NCI-H146 treated with DMSO at 0.1 percent for 48 hours (cell line): Measurements from ENCODE around the gene TMEM87B.
"Not testable (repeated sequence)": the region's sequence is repeated elsewhere in the genome, so short reads cannot be mapped to it uniquely, and the experiment has no call there.

Experiments
- DNase-seq: peaks from one replicate; lab custom pipeline; 2025; ENCODE audit not compliant: unreplicated experiment; lab: John Stamatoyannopoulos, UW

TMEM87B gene

DNA sequence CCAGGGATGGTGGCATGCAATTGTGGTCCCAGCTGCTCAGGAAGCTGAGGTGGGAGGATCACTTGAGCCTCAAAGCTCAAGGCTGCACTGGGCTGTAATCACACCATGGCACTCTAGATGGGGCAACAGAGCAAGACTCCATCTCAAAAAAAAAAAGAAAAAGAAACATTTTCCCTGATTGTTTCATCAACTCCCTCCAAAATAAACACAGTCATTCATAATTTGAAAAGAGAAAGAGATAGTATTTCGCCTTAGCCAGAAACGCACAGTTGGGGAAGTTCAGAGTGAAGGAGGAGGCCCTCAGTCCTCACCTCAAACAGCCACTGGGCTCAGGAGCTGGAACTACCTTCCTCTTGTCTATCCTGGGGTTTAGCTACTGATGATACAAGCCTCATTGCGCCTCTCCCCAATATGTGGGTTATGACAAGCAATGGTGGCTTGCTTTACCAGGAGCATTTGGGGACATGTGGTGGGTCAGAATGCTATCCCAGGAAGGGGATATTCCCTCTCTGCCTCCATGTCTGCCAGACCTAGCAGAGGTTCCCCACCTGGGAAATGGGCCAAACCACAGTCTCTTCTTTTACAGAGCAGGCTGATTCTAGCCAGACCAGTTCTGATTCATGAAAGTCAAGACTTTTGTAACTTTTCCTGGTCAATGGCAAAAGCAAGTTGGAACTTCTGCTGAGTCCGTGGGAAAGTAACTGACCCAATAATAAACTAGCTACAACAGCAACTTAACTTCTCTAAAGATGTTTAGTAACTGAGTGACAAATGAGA is 22.2 kb upstream of the TMEM87B start:
- no peak for DNase-seq

DNA sequence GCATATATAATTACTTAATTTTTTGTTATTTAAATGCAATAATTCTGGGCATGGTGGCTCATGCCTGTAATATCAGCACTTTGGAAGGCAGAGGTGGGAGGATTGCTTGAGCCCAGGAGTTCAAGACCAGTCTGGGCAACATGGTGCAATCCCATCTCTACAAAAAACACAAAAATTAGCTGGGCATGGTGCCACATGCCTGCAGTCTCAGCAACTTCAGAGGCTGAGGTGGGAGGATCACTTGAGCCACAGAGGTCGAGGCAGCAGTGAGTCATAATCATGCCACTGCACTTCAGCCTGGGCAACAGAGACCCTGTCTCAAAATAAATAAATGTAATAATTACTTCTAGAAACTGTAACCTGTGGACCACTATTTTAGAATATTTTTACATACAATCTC is 21.5 kb upstream of the TMEM87B start:
- DNase-seq = no peak

DNA sequence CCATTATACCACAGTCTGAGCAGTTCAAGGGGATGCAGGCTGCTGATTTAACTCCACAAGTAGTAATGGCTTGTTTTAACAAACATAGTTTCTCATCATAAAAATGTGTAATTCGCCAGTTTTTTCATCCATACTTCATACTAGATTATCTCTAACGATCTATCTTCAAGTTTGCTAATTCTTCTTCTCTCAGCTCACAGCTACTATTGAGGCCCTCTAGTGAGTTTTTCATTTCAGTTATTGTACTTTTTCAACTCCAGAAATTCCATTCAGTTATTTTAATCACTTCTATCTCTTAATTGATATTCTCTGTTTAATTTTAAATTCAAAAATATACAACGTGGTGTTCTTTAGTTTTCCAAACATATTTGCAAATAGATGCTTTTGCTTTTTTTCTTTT is 20.1 kb upstream of the TMEM87B start:
- no peak for DNase-seq

- no peak for DNase-seq
Measured at GRCh38 chr2:112035786-112036185, 19.3 kb upstream of the TMEM87B start.

DNA sequence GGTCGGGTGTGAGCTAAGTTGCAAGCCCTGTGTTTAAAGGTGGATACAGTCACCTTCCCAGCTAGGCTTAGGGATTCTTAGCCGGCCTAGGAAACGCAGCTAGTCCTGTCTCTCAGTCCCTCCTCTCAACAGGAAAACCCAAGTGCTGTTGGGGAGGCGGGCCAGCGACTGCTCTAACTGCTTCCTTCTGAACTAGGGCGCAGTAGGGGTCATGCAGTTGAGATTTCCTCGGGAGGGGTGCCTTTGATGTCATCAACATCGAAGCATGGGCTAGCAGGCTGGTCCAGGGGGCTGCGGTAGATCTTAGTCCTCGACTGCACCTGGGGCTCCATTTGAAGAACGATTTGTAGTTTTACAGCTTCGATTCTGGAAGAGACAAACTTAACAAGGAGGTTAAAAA is 15.5 kb upstream of the TMEM87B start:
- DNase-seq = not testable (repeated sequence)

GRCh38 chr2:112040066-112040465 is 15.0 kb upstream of the TMEM87B start:
- DNase-seq = not testable (repeated sequence)

- DNase-seq = not testable (repeated sequence)
Measured at GRCh38 chr2:112041460-112041859, 13.6 kb upstream of the TMEM87B start.

DNA sequence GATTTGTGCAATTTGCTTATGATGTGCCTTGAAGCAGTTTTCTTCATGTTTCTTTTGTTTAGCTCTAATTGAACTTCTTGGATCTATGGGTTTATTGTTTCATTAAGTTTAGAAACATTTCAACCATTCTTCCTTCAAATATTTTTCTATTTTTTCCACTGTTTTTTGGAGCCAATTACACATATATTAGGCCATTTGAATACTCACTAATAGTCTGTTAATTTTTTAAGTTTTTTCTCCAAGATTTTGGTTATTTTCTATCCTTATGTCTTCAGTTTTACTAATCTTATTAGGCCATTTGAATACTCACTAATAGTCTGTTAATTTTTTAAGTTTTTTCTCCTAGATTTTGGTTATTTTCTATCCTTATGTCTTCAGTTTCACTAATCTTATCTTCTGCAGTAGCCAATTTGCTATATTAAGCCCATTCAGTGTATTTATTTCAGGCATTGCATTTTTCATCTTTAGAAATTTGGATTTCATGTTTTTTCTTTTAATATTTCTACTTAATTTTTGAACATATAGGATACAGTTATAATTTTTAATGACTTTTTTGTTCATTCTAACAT is 9.5 kb upstream of the TMEM87B start:
- DNase-seq = no peak

GRCh38 chr2:112046231-112046630 is 8.8 kb upstream of the TMEM87B start:
- DNase-seq = no peak

DNA sequence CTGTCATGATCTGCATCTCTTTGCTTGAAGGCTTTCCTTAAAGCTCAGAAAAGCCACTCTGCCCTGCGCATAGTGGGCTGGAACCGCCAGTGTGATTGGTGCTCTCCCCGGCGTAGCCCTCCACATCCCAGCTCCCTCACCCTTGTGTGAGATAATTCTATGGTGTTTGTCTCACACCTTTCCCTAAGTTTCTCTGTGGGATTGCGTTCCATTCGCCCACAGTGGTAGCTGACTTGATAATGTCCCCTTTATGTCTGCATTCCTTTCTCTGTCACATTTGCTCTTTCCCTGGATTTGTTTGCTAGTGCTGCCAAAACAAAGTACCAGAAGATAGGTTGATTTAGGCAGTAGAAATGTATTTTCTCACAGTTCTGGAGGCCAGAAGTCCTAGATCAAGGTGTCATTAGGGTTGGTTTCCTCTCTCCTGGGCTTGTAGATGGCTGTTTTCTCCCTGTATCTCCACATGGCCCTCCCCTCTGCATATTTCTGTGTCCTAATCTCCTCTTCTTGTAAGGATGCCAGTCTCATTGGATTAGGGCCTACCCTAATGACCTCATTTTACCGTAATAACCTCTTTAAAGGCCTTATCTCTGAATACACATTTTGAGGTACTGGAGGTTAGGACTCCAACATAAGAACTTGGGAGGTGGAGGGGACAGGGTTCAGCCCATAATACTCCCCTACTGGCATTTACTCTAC is 7.4 kb upstream of the TMEM87B start:
- DNase-seq = no peak

DNA sequence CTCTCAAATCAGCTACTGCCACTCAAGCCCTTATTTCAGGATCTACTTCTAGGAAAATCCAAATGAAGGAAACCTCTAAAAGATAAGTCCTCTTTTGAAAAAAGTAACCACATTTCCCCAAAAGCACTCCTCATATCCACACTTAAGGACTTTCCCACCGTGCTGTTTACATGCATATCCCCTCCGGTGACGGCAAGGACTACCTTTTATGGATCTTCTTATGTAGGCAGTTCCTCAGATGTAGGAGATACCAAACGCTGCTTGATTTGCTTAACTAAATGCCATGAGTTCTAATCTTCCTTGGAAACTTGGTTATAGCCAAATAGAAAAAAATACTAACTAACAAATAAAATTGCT is 6.9 kb upstream of the TMEM87B start:
- no peak for DNase-seq

DNA sequence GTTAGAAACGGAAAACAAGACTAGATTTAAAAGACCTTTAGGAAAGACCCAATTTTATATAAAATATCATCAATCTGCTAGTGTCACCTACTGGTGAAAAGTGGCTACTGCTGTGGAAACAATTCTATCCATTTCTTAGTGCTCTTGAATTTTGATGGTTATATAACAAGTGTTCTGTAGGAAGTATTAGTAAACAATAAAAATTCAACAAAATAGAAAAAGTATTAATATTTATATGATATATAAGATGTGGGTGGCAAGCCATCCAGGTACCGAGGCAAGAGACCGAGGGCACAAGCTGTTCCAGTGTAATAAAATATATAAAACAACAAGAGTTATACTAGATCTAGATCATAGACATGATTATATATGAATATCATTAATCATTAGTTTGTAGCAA is 6.2 kb upstream of the TMEM87B start:
- DNase-seq = peak; percentile 45

DNA sequence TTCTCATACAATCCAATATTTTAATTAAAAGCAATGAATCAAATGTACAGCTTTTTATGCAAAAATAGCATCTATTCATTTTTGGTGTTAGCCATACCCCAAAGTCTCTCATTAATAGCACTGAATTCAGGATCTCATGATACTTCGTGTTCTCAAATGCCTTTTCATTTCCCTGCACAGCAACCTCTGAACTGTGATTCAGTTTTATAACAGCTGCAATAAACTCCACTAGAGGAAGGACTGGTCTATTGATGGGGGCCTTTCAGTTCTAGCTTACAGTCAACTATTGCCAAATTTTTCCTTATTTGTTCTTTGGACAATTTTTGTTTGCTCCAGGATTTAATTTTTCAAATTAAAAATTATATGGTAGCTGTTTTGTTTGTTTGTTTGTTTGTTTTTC is 4.8 kb upstream of the TMEM87B start:
- DNase-seq = no peak

GRCh38 chr2:112053917-112054846 is 887 bp upstream of the TMEM87B start:
- peak; percentile 94 for DNase-seq

- DNase-seq = peak; percentile 37
Measured at GRCh38 chr2:112055730-112056625, 909 bp downstream of the TMEM87B start.

DNA sequence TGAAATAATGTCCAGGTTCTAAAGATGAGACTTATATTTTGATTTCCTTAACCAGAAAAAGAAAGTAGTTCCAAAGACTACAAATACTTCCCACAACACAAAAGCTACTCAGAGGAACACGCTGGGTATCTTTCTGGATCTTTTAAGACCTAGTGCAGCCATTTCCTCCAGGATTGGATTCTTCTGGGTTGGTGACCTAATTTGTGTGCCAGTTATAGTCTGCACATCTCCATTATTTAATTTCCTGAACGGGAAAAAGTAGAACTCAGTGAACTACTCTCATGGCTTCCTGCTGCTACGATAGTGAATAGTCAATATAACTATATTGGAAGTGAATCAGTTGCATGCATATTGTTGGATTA is 1.5 kb downstream of the TMEM87B start:
- no peak for DNase-seq

GRCh38 chr2:112059671-112060070 is 4.6 kb downstream of the TMEM87B start:
- DNase-seq = no peak

DNA sequence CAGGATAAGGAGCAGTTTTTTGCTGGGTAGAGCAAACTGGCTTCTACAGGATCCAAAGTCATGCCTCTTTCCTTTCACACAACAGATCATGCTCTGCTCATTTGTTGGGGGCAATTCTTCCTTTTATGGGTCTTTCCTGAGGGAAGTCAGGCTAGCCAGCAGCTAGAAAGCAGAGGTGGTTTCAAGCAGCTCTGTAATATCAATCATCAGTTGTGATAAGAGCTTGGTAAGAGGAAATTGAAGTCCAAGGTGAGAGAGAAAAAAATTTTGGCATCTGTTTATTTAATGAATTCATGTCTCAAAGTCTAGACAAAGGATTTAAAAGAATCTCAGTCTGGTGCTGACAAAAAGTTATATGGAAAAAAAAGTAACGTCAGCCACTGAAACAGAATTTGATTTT is 6.2 kb downstream of the TMEM87B start:
- no peak for DNase-seq

DNA sequence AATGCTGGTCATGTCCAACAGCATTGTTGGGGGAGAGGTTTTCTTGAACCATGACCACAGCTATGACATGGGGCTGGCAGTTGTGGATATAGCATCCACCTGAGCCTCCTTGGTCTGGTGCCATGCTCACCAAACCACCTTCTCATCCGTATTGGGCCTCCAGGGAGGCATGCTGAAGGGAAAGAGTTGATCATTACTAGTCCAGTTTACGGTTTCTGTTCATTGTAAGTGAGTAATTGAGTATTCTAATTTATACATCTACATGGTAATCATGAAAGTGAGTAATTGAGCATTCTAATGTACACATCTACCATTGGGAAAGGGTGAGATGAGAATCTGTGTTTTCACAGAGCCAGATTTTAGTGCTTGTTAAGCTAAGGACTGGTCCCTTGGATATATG is 6.8 kb downstream of the TMEM87B start:
- DNase-seq = no peak

GRCh38 chr2:112062894-112063293 is 7.8 kb downstream of the TMEM87B start:
- no peak for DNase-seq
